ENCODE results near the gene ASZ1.

ASZ1 gene

GRCh38 chr7:117403737-117404136 is 23.6 kb downstream of the ASZ1 start:
- no peak for TF ChIP-seq CTCF (conservative IDR thresholded peaks at IDR 0.05; ENCODE audit: control insufficient read depth, insufficient read depth, low read depth, low read length)
- no peak overlapping the region for H3K4me3 ChIP-seq (ENCODE audit: control insufficient read depth, low read depth, low read length)
- DNase-seq (ENCODE audit: low read depth) = no peak

DNA sequence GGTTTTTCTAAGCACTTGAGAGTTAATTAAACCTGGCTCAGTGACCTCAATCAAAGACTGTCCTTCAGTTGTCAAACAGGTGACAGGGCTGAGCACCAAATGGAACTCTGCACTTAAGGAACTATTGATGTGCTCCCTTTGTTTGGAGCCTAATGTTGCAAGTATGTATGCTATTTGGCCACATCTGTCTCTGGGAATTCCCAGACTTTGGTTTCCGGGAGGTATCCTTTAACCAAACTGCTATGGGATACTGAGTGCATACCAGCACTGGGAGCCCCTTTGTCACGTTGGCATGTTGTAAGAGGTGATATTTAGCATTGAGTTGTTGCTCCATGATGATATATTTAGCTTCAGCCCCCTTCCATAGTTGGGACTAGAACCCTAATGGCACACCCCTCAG is 25.2 kb downstream of the ASZ1 start:
- no peak overlapping the region for H3K4me3 ChIP-seq (ENCODE audit: control insufficient read depth, low read depth, low read length)
- no peak for TF ChIP-seq CTCF (conservative IDR thresholded peaks at IDR 0.05; ENCODE audit: control insufficient read depth, insufficient read depth, low read depth, low read length)
- no peak for DNase-seq (ENCODE audit: low read depth)

GRCh38 chr7:117401293-117402002 is 25.8 kb downstream of the ASZ1 start:
- DNase-seq (ENCODE audit: low read depth) = no peak
- H3K4me3 ChIP-seq (ENCODE audit: control insufficient read depth, low read depth, low read length) = no peak overlapping the region
- TF ChIP-seq CTCF (conservative IDR thresholded peaks at IDR 0.05; ENCODE audit: control insufficient read depth, insufficient read depth, low read depth, low read length) = peak; percentile 47

DNA sequence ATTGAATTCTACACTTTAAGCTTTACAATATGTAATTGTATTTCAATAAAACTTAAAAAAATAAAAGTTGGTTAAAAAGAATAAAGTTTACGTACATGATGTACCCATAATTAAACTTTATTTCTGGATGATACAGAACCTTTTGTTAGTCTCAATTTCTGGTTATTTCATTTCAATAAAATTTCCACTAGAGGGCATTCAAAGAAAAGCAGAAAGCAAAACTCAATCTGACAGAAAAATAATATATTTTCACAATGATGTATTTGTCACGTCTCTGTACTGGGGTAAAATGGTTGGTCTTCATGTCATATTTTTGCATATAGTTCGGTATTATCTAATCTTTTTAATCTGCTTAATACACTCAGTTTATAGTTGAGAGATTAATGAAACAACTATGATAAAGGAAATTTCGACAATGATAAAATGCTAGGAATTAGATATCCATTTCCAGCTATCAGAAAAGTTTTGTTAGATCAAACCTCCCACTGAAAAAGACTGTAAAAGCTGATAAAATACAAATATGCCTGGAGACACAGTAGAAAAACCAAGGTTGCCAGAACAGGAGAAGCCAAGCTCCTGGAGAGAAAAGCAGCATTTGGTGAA is 27.4 kb downstream of the ASZ1 start:
- no peak overlapping the region for H3K4me3 ChIP-seq (ENCODE audit: control insufficient read depth, low read depth, low read length)
- peak; percentile 48 for TF ChIP-seq CTCF (conservative IDR thresholded peaks at IDR 0.05; ENCODE audit: control insufficient read depth, insufficient read depth, low read depth, low read length)
- no peak for DNase-seq (ENCODE audit: low read depth)

- TF ChIP-seq CTCF (conservative IDR thresholded peaks at IDR 0.05; ENCODE audit: control insufficient read depth, insufficient read depth, low read depth, low read length) = no peak
- H3K4me3 ChIP-seq (ENCODE audit: control insufficient read depth, low read depth, low read length) = no peak overlapping the region
- DNase-seq (ENCODE audit: low read depth) = no peak
Observed at GRCh38 chr7:117395743-117396142, 31.6 kb downstream of the ASZ1 start.

GRCh38 chr7:117393781-117394180 is 33.5 kb downstream of the ASZ1 start:
- TF ChIP-seq CTCF (conservative IDR thresholded peaks at IDR 0.05; ENCODE audit: control insufficient read depth, insufficient read depth, low read depth, low read length) = no peak
- DNase-seq (ENCODE audit: low read depth) = no peak
- no peak overlapping the region for H3K4me3 ChIP-seq (ENCODE audit: control insufficient read depth, low read depth, low read length)

Measured in fibroblast of mammary gland (primary cell).